GM20000 (cell line): Measurements from ENCODE around the gene ZBTB6.

ENCODE experiments used
- DNase-seq: peaks from one replicate; pipeline ENCODE4 v3.0.0; 2012; ENCODE audit warnings: low spot score
- TF ChIP-seq, protein P1 (sequence below): IDR thresholded peaks from 2 replicates; pipeline ENCODE4 v1.5.1; 2012; ENCODE audit warnings: mild to moderate bottlenecking, control low read depth; ENCODE audit errors: extremely low read depth, missing control alignments

The ZBTB6 gene

DNA sequence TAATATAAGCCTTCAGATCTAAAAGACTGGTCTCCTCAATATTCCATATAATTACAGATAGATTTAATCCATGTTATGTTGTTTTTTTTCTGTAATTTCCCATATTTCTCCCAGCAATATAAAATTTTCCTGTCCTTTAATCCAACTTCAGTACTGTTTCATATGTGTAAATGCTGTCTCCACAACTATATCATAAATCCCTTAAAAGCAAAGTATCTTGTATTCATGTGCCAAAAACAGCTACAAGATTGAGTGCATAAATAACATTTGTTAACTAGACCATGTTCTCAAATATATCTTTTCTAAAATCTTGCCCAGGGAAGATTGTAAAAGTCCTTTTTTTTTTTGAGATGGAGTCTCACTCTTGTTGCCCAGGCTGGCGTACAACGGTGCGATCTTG lies 49.7 kb downstream of the ZBTB6 start:
- TF ChIP-seq, protein P1, sequence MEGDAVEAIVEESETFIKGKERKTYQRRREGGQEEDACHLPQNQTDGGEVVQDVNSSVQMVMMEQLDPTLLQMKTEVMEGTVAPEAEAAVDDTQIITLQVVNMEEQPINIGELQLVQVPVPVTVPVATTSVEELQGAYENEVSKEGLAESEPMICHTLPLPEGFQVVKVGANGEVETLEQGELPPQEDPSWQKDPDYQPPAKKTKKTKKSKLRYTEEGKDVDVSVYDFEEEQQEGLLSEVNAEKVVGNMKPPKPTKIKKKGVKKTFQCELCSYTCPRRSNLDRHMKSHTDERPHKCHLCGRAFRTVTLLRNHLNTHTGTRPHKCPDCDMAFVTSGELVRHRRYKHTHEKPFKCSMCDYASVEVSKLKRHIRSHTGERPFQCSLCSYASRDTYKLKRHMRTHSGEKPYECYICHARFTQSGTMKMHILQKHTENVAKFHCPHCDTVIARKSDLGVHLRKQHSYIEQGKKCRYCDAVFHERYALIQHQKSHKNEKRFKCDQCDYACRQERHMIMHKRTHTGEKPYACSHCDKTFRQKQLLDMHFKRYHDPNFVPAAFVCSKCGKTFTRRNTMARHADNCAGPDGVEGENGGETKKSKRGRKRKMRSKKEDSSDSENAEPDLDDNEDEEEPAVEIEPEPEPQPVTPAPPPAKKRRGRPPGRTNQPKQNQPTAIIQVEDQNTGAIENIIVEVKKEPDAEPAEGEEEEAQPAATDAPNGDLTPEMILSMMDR: no peak
- DNase-seq: no peak

DNA sequence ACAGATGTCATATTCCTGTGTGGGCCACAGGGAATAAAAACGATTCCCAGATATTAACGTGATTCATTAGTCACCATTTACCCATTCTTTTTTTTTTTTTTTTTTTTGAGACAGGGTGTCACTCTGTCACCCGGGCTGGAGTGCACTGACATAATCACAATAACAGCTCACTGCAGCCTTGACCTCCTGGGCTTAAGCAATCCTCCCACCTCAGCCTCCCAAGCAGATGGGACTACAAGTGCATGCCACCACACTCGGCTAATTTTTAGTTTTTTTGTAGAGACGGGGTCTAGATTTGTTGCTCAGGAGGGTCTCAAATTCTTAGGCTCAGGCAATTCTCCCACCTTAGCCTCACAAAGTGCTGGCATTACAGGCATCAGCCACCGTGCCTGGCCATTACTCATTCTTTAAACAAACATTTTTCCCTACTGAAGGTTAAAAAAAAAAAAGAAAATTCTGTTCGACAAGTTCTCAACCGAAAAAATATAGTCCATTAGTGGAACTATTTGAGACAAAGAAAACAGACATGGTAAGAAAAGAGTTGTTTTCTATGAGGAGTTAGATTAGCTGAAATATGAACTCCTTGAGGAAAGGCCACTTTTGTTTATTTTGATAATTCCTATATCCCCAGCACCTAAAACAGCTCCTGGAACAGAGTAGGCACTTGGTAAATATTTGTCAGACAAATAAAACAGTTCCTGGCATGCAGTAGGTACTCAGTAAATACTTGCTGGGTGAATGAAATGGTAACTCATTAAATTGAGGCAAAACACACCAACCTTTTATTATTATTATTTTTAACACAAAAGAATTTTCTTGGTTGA lies 52.6 kb downstream of the ZBTB6 start:
- TF ChIP-seq, protein P1: no peak
- no peak for DNase-seq
